ENCODE data around the gene PODXL.
"Not testable (repeated sequence)": the region's sequence is repeated elsewhere in the genome, so short reads cannot be mapped to it uniquely, and the experiment has no call there.

Gene PODXL

DNA sequence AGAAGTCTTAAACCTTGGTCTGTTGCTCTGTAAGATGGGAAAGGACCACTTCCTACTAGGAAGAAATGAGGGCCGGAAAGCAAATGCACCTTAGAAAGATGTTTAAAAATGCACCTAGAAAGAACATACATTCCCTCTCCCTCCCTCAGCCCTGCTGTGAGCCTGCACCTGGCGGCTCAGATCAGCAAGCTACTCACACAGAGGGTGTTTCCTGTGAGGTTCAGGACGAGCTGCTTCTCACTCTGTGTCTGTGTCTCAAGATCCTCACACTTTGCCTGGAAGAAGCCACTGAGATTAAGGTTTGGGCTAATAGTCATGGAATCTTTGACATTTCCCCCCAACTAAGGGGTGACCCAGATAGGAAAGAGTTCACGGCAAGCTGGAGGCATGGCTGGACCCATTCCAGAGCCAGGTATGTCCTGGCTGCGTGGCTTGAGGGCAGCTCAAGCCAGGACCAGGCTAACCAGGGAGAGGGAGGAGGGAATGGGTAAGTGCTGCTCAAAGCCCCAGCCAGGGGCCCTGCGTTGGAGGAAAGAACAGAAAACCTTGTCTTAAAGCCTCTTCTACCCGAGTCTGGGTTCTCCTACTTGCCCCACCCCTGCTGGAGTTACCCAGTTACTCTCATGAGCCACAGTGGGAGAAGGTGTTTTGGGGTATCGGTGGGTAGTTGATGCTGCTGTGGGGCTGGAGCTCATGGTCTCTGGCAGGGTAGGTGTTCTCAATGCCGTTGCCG is 47.5 kb downstream of the PODXL start:
- Histone ChIP-seq H3K4me2 (no peak overlapping the region), H3K4me3 (IDR thresholded peaks at IDR 0.05; ENCODE audit: insufficient read depth, low read depth, low read length) (no peak overlapping the region), H2AFZ (ENCODE audit: low read depth) (no peak overlapping the region), H3K36me3 (ENCODE audit: insufficient read depth) (no peaks in the 10 kb centered on the region), H3K27me3 (ENCODE audit: insufficient read depth, low read depth) (no peaks in the 10 kb centered on the region), H3K27ac (no peak overlapping the region), H4K20me1 (ENCODE audit: insufficient read depth) (no peaks in the 10 kb centered on the region), H3K79me2 (ENCODE audit: insufficient read depth, low read depth) (no peaks in the 10 kb centered on the region), H3K4me1 (ENCODE audit: low read depth, poor library complexity, severe bottlenecking) (peaks cover 15% of the 10 kb centered on the region), H3K9ac (no peak overlapping the region)
- TF ChIP-seq, protein P1, sequence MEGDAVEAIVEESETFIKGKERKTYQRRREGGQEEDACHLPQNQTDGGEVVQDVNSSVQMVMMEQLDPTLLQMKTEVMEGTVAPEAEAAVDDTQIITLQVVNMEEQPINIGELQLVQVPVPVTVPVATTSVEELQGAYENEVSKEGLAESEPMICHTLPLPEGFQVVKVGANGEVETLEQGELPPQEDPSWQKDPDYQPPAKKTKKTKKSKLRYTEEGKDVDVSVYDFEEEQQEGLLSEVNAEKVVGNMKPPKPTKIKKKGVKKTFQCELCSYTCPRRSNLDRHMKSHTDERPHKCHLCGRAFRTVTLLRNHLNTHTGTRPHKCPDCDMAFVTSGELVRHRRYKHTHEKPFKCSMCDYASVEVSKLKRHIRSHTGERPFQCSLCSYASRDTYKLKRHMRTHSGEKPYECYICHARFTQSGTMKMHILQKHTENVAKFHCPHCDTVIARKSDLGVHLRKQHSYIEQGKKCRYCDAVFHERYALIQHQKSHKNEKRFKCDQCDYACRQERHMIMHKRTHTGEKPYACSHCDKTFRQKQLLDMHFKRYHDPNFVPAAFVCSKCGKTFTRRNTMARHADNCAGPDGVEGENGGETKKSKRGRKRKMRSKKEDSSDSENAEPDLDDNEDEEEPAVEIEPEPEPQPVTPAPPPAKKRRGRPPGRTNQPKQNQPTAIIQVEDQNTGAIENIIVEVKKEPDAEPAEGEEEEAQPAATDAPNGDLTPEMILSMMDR (conservative IDR thresholded peaks at IDR 0.05; ENCODE audit: low read depth, low read length): no peak

DNA sequence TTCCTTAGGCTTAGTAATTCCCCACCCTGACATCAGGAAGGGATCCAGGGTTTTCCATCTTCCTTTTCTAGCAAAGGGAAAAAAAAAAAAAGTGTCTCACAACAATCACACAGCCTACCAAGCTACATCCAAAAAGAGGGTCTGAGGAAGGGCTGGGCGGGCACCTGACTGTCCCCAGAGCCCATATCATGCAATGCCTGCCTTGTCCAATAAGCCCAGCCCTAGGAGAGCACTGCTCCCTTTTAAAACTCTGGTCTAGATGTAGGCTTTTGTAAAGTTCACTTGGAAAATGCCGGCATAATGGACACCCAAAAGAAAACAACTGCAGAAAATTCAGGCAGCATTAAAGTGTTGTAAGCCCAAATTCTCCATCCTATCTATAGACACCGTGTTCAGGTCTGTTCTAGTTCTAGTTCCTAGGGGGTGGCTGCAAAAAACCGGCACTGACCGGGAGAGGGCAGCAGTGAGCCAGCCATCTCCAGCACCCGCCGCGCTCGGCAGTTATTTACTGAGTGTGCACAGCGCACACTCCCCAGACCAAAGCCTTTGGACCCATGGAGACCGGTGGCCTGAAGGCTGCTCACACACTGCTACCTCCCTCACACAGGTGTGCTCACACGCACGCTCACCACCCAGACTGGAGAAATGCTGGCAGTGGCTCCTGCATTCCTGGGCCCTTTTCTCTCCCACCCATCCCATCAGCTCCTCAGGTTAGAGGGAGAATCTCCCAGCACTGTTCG is 48.7 kb downstream of the PODXL start:
- no peaks in the 10 kb centered on the region for H4K20me1 ChIP-seq (ENCODE audit: insufficient read depth)
- H3K27ac ChIP-seq: no peak overlapping the region
- H3K4me2 ChIP-seq: no peak overlapping the region
- H3K27me3 ChIP-seq (ENCODE audit: insufficient read depth, low read depth): no peaks in the 10 kb centered on the region
- H3K79me2 ChIP-seq (ENCODE audit: insufficient read depth, low read depth): no peaks in the 10 kb centered on the region
- no peak overlapping the region for H3K4me3 ChIP-seq (IDR thresholded peaks at IDR 0.05; ENCODE audit: insufficient read depth, low read depth, low read length)
- H2AFZ ChIP-seq (ENCODE audit: low read depth): peak overlapping the region; percentile 8; the same call in 1 of the 2 replicates
- no peaks in the 10 kb centered on the region for H3K36me3 ChIP-seq (ENCODE audit: insufficient read depth)
- H3K4me1 ChIP-seq (ENCODE audit: low read depth, poor library complexity, severe bottlenecking): peaks cover 12% of the 10 kb centered on the region
- TF ChIP-seq, protein P1 (conservative IDR thresholded peaks at IDR 0.05; ENCODE audit: low read depth, low read length): peak; percentile 98
- H3K9ac ChIP-seq: no peak overlapping the region

DNA sequence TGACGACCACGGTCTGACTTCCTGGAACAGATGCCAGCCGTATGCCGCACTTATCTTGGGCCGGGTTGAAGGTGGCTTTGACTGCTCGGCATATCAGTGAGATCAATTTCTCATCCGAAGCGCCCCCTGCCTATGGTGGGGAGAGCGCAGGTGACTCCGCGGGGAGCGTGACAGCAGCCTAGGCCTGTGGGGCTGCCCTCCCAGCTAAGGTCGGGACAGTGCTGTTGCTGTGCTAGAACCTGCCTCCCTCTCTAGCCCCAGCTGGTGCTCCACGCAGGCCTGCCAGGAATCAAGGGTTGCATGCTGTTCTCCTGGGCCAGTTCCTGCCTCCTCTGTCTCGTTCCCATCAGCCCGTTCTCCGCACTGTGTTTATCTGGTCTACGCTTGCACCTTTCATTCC is 49.8 kb downstream of the PODXL start:
- no peaks in the 10 kb centered on the region for H3K27me3 ChIP-seq (ENCODE audit: insufficient read depth, low read depth)
- H3K27ac ChIP-seq: no peak overlapping the region

DNA sequence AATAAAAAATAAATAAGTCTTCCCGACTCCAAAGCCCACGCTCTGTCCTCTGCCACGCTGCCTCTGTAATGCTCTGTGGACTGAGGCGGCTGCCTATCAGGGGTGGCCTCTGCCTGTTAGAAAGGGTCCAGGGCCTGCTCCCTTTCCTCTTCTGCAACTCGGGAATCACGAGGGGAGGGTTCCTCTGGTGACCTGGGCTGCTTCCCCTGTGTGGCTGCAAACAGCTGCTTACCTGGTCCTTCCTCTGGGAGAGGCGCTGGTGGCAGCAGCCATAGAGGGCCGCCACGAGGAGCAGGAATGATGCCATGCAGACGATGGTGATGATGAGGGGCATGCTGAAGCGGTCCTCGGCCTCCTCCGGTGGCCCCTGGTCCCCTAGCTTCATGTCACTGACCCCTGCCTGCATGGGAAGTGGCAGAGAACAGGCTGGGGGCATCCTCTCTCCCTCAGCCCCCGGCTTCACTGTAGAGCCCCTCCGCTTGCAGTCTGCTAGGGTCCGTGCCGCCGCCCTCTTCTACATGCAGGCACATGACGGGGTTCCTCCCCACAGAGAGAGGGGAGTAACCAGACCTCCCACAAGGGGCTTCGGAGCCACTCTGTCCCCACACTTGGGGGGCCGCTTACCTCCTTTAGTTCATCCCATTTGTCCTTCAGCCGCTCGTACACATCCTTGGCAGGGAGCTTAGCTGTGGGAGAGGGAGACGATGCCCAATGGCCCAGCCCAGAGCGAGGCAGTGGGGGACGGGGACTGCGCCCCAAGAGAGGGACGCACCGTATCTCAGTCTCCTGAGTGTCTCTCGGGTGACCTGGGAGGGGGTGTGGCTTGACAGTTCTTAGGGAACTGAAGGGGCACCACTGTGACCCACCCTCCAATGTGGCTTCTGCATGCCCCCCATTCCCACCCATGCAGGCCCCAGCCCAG is 50.5 kb downstream of the PODXL start:
- H3K79me2 ChIP-seq (ENCODE audit: insufficient read depth, low read depth): no peaks in the 10 kb centered on the region
- no peak overlapping the region for H3K4me2 ChIP-seq
- no peaks in the 10 kb centered on the region for H3K27me3 ChIP-seq (ENCODE audit: insufficient read depth, low read depth)
- no peak overlapping the region for H3K9ac ChIP-seq
- H4K20me1 ChIP-seq (ENCODE audit: insufficient read depth): no peaks in the 10 kb centered on the region
- no peak overlapping the region for H2AFZ ChIP-seq (ENCODE audit: low read depth)
- H3K36me3 ChIP-seq (ENCODE audit: insufficient read depth): no peaks in the 10 kb centered on the region
- H3K4me1 ChIP-seq (ENCODE audit: low read depth, poor library complexity, severe bottlenecking): peaks cover 31% of the 10 kb centered on the region
- TF ChIP-seq, protein P1 (conservative IDR thresholded peaks at IDR 0.05; ENCODE audit: low read depth, low read length): no peak
- H3K27ac ChIP-seq: no peak overlapping the region
- H3K4me3 ChIP-seq (IDR thresholded peaks at IDR 0.05; ENCODE audit: insufficient read depth, low read depth, low read length): no peak overlapping the region

More for the DNA sequence above, 49.8 kb downstream of the PODXL start:
- Histone ChIP-seq H2AFZ (ENCODE audit: low read depth) (no peak overlapping the region), H3K36me3 (ENCODE audit: insufficient read depth) (no peaks in the 10 kb centered on the region), H4K20me1 (ENCODE audit: insufficient read depth) (no peaks in the 10 kb centered on the region), H3K79me2 (ENCODE audit: insufficient read depth, low read depth) (no peaks in the 10 kb centered on the region), H3K4me1 (ENCODE audit: low read depth, poor library complexity, severe bottlenecking) (peaks cover 24% of the 10 kb centered on the region), H3K4me2 (no peak overlapping the region), H3K9ac (no peak overlapping the region), H3K4me3 (IDR thresholded peaks at IDR 0.05; ENCODE audit: insufficient read depth, low read depth, low read length) (no peak overlapping the region)
- TF ChIP-seq, protein P1 (conservative IDR thresholded peaks at IDR 0.05; ENCODE audit: low read depth, low read length): no peak

DNA sequence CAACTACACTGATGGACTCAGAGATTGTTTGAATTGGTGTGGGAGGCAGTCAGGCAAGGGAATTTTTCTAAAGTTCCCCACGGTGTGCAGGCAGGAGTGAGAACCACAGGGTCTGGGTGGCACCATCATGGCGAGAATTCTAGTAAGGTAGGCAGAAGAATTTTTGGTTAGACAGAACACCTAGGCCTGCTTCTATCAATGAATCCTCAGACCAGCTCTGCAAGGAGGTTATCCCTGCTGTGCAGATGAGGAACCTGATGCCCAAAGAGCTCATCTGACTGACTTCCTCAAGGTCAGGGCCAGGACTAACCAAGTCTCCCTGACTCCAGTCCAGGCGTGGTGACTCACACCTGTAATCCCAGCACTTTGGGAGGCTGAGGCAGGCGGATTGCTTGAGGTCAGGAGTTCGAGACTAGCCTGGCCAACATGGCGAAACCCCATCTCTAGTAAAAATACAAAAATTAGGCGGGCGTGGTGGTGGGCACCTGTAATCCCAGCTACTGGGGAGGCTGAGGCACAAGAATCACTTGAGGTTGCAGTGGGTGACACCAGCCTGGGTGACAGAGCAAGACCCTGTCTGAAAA is 51.3 kb downstream of the PODXL start:
- H3K36me3 ChIP-seq (ENCODE audit: insufficient read depth); H4K20me1 ChIP-seq (ENCODE audit: insufficient read depth); H2AFZ ChIP-seq (ENCODE audit: low read depth); H3K4me2 ChIP-seq; H3K79me2 ChIP-seq (ENCODE audit: insufficient read depth, low read depth); H3K27ac ChIP-seq; H3K4me3 ChIP-seq (IDR thresholded peaks at IDR 0.05; ENCODE audit: insufficient read depth, low read depth, low read length); H3K9ac ChIP-seq; H3K27me3 ChIP-seq (ENCODE audit: insufficient read depth, low read depth): not testable (repeated sequence)
- H3K4me1 ChIP-seq (ENCODE audit: low read depth, poor library complexity, severe bottlenecking): peaks cover 39% of the 10 kb centered on the region

Data from KMS-11 (cell line).